ENCODE data around the gene CSNK1G2. TPM values are rescaled to one million over a fixed set of nuclear protein-coding genes. Genes with fewer than 3 reads are reported as not detected.

Gene CSNK1G2
- total and polyA plus RNA-seq, 2 experiments from 2014 or later = 39.6 to 147 TPM

DNA sequence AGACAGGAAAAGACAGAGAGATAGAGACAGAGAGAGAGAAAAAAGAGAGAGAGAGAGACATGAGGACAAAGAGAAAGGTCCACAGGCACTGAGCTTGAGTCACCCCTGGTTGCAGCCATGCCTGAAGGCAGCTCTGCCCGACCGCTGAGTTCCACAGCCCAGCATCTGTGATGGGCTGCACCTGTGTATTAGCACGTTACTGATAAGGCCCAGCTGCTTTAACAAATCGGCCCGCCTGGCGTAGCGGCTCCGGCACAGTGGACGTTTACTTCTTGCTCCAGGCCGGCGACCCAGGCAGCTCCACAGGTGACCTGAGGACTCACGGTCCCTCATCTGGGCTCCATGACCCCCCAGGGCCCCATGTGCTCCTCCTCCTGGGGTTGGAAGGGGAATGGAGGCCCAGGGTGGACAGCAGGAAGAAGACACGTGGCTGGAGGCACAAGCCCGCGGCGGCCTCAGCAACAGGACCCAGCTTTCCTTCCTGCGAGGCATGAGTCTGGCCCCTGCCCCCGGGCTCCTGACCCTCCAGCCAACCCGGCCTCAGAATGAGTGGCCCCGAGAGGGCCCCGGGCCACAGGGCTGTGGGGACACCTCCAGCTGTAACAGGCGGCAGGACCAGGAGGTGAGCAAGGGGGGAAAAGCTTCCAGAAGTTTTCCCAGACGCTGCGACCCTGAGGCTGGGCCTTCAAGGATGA, 3.9 kb upstream of the CSNK1G2 start (continued):
- TF ChIP-seq, protein P1, sequence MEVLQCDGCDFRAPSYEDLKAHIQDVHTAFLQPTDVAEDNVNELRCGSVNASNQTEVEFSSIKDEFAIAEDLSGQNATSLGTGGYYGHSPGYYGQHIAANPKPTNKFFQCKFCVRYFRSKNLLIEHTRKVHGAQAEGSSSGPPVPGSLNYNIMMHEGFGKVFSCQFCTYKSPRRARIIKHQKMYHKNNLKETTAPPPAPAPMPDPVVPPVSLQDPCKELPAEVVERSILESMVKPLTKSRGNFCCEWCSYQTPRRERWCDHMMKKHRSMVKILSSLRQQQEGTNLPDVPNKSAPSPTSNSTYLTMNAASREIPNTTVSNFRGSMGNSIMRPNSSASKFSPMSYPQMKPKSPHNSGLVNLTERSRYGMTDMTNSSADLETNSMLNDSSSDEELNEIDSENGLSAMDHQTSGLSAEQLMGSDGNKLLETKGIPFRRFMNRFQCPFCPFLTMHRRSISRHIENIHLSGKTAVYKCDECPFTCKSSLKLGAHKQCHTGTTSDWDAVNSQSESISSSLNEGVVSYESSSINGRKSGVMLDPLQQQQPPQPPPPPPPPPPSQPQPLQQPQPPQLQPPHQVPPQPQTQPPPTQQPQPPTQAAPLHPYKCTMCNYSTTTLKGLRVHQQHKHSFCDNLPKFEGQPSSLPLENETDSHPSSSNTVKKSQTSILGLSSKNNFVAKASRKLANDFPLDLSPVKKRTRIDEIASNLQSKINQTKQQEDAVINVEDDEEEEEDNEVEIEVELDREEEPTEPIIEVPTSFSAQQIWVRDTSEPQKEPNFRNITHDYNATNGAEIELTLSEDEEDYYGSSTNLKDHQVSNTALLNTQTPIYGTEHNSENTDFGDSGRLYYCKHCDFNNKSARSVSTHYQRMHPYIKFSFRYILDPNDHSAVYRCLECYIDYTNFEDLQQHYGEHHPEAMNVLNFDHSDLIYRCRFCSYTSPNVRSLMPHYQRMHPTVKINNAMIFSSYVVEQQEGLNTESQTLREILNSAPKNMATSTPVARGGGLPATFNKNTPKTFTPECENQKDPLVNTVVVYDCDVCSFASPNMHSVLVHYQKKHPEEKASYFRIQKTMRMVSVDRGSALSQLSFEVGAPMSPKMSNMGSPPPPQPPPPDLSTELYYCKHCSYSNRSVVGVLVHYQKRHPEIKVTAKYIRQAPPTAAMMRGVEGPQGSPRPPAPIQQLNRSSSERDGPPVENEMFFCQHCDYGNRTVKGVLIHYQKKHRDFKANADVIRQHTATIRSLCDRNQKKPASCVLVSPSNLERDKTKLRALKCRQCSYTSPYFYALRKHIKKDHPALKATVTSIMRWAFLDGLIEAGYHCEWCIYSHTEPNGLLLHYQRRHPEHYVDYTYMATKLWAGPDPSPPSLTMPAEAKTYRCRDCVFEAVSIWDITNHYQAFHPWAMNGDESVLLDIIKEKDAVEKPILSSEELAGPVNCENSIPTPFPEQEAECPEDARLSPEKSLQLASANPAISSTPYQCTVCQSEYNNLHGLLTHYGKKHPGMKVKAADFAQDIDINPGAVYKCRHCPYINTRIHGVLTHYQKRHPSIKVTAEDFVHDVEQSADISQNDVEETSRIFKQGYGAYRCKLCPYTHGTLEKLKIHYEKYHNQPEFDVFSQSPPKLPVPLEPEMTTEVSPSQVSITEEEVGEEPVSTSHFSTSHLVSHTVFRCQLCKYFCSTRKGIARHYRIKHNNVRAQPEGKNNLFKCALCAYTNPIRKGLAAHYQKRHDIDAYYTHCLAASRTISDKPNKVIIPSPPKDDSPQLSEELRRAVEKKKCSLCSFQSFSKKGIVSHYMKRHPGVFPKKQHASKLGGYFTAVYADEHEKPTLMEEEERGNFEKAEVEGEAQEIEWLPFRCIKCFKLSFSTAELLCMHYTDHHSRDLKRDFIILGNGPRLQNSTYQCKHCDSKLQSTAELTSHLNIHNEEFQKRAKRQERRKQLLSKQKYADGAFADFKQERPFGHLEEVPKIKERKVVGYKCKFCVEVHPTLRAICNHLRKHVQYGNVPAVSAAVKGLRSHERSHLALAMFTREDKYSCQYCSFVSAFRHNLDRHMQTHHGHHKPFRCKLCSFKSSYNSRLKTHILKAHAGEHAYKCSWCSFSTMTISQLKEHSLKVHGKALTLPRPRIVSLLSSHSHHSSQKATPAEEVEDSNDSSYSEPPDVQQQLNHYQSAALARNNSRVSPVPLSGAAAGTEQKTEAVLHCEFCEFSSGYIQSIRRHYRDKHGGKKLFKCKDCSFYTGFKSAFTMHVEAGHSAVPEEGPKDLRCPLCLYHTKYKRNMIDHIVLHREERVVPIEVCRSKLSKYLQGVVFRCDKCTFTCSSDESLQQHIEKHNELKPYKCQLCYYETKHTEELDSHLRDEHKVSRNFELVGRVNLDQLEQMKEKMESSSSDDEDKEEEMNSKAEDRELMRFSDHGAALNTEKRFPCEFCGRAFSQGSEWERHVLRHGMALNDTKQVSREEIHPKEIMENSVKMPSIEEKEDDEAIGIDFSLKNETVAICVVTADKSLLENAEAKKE (CRISPR knock-in tag; IDR thresholded peaks at IDR 0.05) = no peak
- TF ChIP-seq ZNF331 (CRISPR knock-in tag; IDR thresholded peaks at IDR 0.05; ENCODE audit: low read depth) (no peak), STAT1 (IDR thresholded peaks at IDR 0.05; ENCODE audit: unreplicated experiment) (no peak), EZH2 (IDR thresholded peaks at IDR 0.05; ENCODE audit: low read depth, unreplicated experiment) (no peak), ZNF114 (CRISPR knock-in tag; IDR thresholded peaks at IDR 0.05) (no peak), POLR2AphosphoS5 (IDR thresholded peaks at IDR 0.05; ENCODE audit: low read depth) (no peak), EZH2phosphoT487 (IDR thresholded peaks at IDR 0.05; ENCODE audit: unreplicated experiment) (no peak), NANOG (IDR thresholded peaks at IDR 0.05; ENCODE audit: borderline replicate concordance) (no peak), CREB1 (CRISPR knock-in tag; IDR thresholded peaks at IDR 0.05; ENCODE audit: low read depth) (no peak)
- TF ChIP-seq, protein P2, sequence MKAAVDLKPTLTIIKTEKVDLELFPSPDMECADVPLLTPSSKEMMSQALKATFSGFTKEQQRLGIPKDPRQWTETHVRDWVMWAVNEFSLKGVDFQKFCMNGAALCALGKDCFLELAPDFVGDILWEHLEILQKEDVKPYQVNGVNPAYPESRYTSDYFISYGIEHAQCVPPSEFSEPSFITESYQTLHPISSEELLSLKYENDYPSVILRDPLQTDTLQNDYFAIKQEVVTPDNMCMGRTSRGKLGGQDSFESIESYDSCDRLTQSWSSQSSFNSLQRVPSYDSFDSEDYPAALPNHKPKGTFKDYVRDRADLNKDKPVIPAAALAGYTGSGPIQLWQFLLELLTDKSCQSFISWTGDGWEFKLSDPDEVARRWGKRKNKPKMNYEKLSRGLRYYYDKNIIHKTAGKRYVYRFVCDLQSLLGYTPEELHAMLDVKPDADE (IDR thresholded peaks at IDR 0.05) = no peak

All from GM23338 (cell line).